Peyer's patch (tissue), 4 donors: ENCODE measurements around the gene GREB1L.

Source experiments
- POLR2A ChIP-seq, 2 donors: fragments of 450-650 bp; IDR thresholded peaks; one replicate each; pipeline ENCODE4 v1.5.1; 2017; ENCODE audit warnings: antibody characterized with exemption in 2 of 2, mild to moderate bottlenecking in 2 of 2, moderate library complexity in 2 of 2
- TF ChIP-seq, protein P1 (sequence below), 6 experiments: fragments of 450-650 bp in 4 of 6; fragments of 200-600 bp in 2 of 6; sonication (generic) in 1 of 6; IDR thresholded peaks; one replicate each; pipeline ENCODE4 v1.5.1; 2017 to 2019; ENCODE audit warnings: antibody characterized with exemption in 6 of 6, mild to moderate bottlenecking in 3 of 6, moderate library complexity in 1 of 6

DNA sequence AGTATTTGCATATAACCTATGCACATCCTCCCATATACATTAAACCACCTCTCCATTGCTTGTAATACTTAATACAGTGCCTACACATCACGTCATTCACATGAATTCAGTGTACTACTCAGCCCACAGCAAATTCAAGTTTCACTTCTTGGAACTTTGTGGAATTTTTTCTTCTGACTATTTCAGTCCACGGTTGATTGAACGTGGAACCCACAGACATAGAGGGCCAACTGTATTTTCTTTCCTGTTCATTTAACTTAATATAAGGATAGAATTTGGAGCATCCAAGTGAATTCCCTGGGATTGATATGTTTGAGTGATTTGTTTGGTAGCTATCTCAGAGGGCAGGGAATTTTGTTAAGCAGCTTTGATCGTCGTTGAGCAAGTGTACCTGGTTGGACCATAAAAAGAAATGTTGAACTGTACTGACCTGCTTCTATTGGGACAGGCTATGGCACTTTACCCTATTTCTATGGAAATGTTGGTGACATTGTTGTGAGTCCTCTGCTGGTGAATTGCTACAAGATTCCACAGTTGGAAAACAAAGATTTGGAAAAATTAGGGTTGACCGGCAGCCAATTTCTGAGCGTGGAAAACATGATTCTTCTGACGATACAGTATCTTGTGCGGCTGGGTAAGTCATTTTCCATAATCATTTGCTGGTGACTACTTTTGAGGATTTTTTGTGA is 201.9 kb downstream of the GREB1L start:
- TF ChIP-seq, protein P1, sequence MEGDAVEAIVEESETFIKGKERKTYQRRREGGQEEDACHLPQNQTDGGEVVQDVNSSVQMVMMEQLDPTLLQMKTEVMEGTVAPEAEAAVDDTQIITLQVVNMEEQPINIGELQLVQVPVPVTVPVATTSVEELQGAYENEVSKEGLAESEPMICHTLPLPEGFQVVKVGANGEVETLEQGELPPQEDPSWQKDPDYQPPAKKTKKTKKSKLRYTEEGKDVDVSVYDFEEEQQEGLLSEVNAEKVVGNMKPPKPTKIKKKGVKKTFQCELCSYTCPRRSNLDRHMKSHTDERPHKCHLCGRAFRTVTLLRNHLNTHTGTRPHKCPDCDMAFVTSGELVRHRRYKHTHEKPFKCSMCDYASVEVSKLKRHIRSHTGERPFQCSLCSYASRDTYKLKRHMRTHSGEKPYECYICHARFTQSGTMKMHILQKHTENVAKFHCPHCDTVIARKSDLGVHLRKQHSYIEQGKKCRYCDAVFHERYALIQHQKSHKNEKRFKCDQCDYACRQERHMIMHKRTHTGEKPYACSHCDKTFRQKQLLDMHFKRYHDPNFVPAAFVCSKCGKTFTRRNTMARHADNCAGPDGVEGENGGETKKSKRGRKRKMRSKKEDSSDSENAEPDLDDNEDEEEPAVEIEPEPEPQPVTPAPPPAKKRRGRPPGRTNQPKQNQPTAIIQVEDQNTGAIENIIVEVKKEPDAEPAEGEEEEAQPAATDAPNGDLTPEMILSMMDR (IDR thresholded peaks at IDR 0.05) = no peak
- TF ChIP-seq POLR2A (IDR thresholded peaks at IDR 0.05) = no peak
